Nephron progenitor cell (in vitro differentiated cells): ENCODE measurements around the gene DHX32.
A peak's percentile ranks its signal among the peaks of the same experiment; 100 is the strongest.
"Not testable (repeated sequence)": the region's sequence is repeated elsewhere in the genome, so short reads cannot be mapped to it uniquely, and the experiment has no call there.

Experiments
- DNase-seq: peaks from one replicate; pipeline ENCODE4 v3.0.0; 2021
- H3K27ac Mint-ChIP-seq: 2 replicates; pipeline ENCODE4 v1.8.0; 2021; ENCODE audit warnings: mild to moderate bottlenecking, moderate library complexity, mixed read lengths
- H3K27me3 Mint-ChIP-seq: 2 replicates; pipeline ENCODE4 v1.8.0; 2021; ENCODE audit warnings: mild to moderate bottlenecking, low read depth, mixed read lengths; ENCODE audit not compliant: poor library complexity
- H3K36me3 Mint-ChIP-seq: 2 replicates; pipeline ENCODE4 v1.8.0; 2021; ENCODE audit warnings: low read depth, mixed read lengths
- H3K4me1 Mint-ChIP-seq: 2 replicates; pipeline ENCODE4 v1.8.0; 2021; ENCODE audit warnings: mixed read lengths
- H3K4me3 Mint-ChIP-seq: 2 replicates; pipeline ENCODE4 v1.8.0; 2021; ENCODE audit warnings: mild to moderate bottlenecking, moderate library complexity, mixed read lengths
- H3K9me3 Mint-ChIP-seq: 2 replicates; pipeline ENCODE4 v1.8.0; 2021; ENCODE audit warnings: mild to moderate bottlenecking, moderate library complexity, mixed read lengths
- CTCF ChIP-seq: fragments of 200-600 bp; sonication (generic); IDR thresholded peaks from 2 replicates; pipeline ENCODE4 v1.5.0; 2021; ENCODE audit warnings: antibody characterized with exemption

The DHX32 gene, protein sequence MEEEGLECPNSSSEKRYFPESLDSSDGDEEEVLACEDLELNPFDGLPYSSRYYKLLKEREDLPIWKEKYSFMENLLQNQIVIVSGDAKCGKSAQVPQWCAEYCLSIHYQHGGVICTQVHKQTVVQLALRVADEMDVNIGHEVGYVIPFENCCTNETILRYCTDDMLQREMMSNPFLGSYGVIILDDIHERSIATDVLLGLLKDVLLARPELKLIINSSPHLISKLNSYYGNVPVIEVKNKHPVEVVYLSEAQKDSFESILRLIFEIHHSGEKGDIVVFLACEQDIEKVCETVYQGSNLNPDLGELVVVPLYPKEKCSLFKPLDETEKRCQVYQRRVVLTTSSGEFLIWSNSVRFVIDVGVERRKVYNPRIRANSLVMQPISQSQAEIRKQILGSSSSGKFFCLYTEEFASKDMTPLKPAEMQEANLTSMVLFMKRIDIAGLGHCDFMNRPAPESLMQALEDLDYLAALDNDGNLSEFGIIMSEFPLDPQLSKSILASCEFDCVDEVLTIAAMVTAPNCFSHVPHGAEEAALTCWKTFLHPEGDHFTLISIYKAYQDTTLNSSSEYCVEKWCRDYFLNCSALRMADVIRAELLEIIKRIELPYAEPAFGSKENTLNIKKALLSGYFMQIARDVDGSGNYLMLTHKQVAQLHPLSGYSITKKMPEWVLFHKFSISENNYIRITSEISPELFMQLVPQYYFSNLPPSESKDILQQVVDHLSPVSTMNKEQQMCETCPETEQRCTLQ

DNA sequence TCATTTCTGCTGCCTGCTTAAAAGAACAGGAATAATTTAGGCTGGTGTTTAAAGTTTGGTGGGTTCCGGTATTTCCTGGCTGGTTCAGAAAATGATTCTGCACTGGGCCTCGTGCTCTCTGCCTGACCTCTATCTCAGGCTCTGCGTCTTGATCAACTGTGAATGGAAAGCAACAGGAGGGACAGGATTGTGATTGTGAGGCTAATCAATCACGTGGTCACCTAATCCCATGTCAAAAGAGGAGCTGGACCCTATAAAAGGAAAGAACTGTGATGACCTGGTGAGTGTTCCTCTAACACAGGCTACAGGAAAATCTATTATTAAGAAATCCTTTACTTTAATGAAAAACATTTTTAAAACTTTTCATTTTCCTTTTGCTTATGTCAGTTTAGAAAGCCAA lies at the start of gene DHX32:
Gene DHX32 (minus strand): TSS at position 101 of the 400 bp plus-strand sequence. CDS start 468 bp downstream, outside the sequence.
- Mint-ChIP-seq H3K4me1 (peaks cover 19% of the 10 kb centered on the region), H3K27ac (peak within 1 kb of the TSS; percentile 17), H3K9me3 (peaks cover 27% of the 10 kb centered on the region), H3K27me3 (no peaks in the 10 kb centered on the region), H3K36me3 (peaks cover 45% of the 10 kb centered on the region), H3K4me3 (no peak within 1 kb of the TSS)
- DNase-seq: no peak
- no peak for TF ChIP-seq CTCF

DNA sequence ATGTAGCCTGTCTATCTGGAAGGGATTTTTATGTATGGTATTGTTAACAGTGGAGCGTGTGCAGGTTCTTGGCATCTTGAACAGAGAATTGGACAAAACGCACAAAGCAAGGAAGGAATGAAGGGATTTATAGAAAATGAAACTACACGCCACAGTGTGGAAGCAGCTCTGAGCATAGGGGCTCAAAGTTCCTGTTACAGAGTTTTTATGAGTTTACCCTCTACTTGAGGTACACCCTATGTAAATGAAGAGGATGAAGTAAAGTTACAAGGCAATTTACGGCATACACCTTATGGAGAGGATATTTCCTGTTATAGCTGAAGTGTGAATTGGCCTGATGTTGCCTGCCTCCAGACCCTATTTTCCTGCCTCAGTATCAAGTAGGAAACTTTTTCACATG lies 48.5 kb upstream of the DHX32 start:
- Mint-ChIP-seq H3K4me3 (no peak overlapping the region), H3K36me3 (peaks cover 11% of the 10 kb centered on the region), H3K9me3 (peaks cover 20% of the 10 kb centered on the region), H3K4me1 (peaks cover 13% of the 10 kb centered on the region), H3K27ac (no peak overlapping the region), H3K27me3 (peaks cover 12% of the 10 kb centered on the region)
- TF ChIP-seq CTCF: no peak
- no peak for DNase-seq

DNA sequence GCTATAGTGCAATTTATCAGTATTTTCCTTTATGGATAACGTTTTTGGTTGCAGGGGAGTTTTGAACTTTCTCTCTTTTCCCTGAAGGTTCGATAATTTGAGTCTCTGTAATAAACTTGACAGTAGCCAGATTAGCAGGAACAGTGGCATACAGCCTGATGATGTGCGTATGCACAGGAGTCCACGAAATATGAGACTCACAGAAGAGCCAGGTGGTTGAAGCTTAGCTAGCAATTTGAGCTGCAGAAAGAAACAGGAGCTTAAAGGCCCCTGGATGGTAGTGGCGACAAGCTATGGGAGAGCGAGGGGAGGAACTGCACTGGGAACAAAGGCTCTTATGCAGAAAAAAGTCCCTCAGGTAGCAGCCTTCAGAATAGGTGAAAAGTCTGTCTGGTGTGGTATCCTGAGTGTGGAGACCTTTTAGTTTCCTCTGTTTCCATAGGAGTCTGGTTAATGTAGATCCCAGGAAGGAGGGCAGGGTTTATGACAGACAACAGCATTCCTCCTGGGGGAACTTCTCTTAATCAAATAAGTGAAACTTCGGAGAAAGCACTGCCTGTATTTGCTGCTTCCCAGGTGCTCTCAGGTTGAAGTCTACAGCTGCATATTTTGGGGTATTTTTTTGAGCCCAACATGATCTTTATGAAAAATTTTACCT lies 48.0 kb upstream of the DHX32 start:
- peaks cover 12% of the 10 kb centered on the region for H3K27me3 Mint-ChIP-seq
- peaks cover 8% of the 10 kb centered on the region for H3K4me1 Mint-ChIP-seq
- H3K9me3 Mint-ChIP-seq: peaks cover 20% of the 10 kb centered on the region
- no peak for TF ChIP-seq CTCF
- H3K4me3 Mint-ChIP-seq: no peak overlapping the region
- H3K36me3 Mint-ChIP-seq: peaks cover 11% of the 10 kb centered on the region
- no peak for DNase-seq
- H3K27ac Mint-ChIP-seq: no peak overlapping the region

DNA sequence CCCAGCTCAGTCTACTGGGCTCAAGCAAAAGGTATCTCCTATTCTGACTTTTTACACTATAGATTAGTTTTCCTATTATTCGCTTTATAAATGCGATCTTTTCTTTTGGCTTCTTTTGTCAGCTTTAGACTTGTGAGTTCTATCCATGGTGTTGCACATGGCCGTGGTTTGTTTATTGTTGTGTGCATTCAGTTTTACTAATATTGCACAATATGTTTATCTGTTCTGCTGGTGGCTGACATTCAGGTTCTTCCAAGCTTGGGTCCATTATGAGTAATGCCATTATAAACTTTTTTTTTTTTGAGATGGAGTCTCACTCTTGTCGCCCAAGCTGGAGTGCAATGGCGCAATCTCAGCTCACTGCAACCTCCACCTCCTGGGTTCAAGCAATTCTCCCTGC lies 46.2 kb upstream of the DHX32 start:
- H3K4me1 Mint-ChIP-seq, H3K27ac Mint-ChIP-seq, H3K4me3 Mint-ChIP-seq, DNase-seq: not testable (repeated sequence)
- H3K36me3 Mint-ChIP-seq: peaks cover 11% of the 10 kb centered on the region
- peaks cover 19% of the 10 kb centered on the region for H3K9me3 Mint-ChIP-seq
- H3K27me3 Mint-ChIP-seq: peaks cover 12% of the 10 kb centered on the region

- peaks cover 9% of the 10 kb centered on the region for H3K27me3 Mint-ChIP-seq
- no peak overlapping the region for H3K27ac Mint-ChIP-seq
- H3K4me3 Mint-ChIP-seq: no peak overlapping the region
Observed at GRCh38 chr10:125926247-125926646, 45.2 kb upstream of the DHX32 start.

More at GRCh38 chr10:125926247-125926646, 45.2 kb upstream of the DHX32 start:
- Mint-ChIP-seq H3K4me1 (peaks cover 8% of the 10 kb centered on the region), H3K9me3 (peaks cover 8% of the 10 kb centered on the region), H3K36me3 (peaks cover 5% of the 10 kb centered on the region)
- TF ChIP-seq CTCF: no peak
- no peak for DNase-seq
